Type B pancreatic cell (in vitro differentiated cells): ENCODE data around the gene KLK1. TPM values are rescaled to one million over a fixed set of nuclear protein-coding genes. Genes with fewer than 3 reads are reported as not detected.

Experiments
- DNase-seq: peaks from one replicate; pipeline ENCODE4 v3.0.0; 2021; ENCODE audit warnings: mixed read lengths; ENCODE audit not compliant: unreplicated experiment; ENCODE audit errors: extremely low spot score
- H3K27ac Mint-ChIP-seq: 2 replicates; pipeline ENCODE4 v1.8.0; 2021; ENCODE audit warnings: mild to moderate bottlenecking, mixed read lengths
- H3K27me3 Mint-ChIP-seq: 2 replicates; pipeline ENCODE4 v1.8.0; 2021; ENCODE audit warnings: mixed read lengths
- H3K36me3 Mint-ChIP-seq: 2 replicates; pipeline ENCODE4 v1.8.0; 2021; ENCODE audit warnings: mixed read lengths
- H3K4me1 Mint-ChIP-seq: one replicate; pipeline ENCODE4 v1.8.0; 2021; ENCODE audit warnings: mixed read lengths; ENCODE audit not compliant: unreplicated experiment
- H3K4me3 Mint-ChIP-seq: 2 replicates; pipeline ENCODE4 v1.8.0; 2021; ENCODE audit warnings: mild to moderate bottlenecking, mixed read lengths
- H3K9me3 Mint-ChIP-seq: 2 replicates; pipeline ENCODE4 v1.8.0; 2021; ENCODE audit warnings: mixed read lengths
- CTCF ChIP-seq: fragments of 200-600 bp; sonication (generic); conservative IDR thresholded peaks from 2 replicates; pipeline ENCODE4 v1.5.0; 2021; ENCODE audit warnings: antibody characterized with exemption, mild to moderate bottlenecking
- total RNA-seq: library from RNA; stranded (reverse); gene quantifications from 2 replicates; pipeline ENCODE4 v1.2.1, GENCODE V29; 2021; ENCODE audit warnings: low replicate concordance

The KLK1 gene
- total RNA-seq, 1 donor from 2014 or later = 1.5 TPM

GRCh38 chr19:50831026-50831396 is 7.4 kb upstream of the KLK1 start:
- H3K4me1 Mint-ChIP-seq = no peaks in the 10 kb centered on the region
- H3K27me3 Mint-ChIP-seq = peaks cover 34% of the 10 kb centered on the region
- no peak overlapping the region for H3K27ac Mint-ChIP-seq
- H3K36me3 Mint-ChIP-seq = no peaks in the 10 kb centered on the region
- DNase-seq = no peak
- no peak for TF ChIP-seq CTCF
- H3K4me3 Mint-ChIP-seq = peak overlapping the region; percentile 52
- H3K9me3 Mint-ChIP-seq = no peaks in the 10 kb centered on the region

- no peak for TF ChIP-seq CTCF
- peaks cover 35% of the 10 kb centered on the region for H3K27me3 Mint-ChIP-seq
- H3K9me3 Mint-ChIP-seq = no peaks in the 10 kb centered on the region
- H3K27ac Mint-ChIP-seq = no peak overlapping the region
- H3K36me3 Mint-ChIP-seq = no peaks in the 10 kb centered on the region
- no peak overlapping the region for H3K4me3 Mint-ChIP-seq
- no peak for DNase-seq
- H3K4me1 Mint-ChIP-seq = no peaks in the 10 kb centered on the region
Measured at GRCh38 chr19:50830266-50831025, 6.9 kb upstream of the KLK1 start.

- H3K4me1 Mint-ChIP-seq = no peaks in the 10 kb centered on the region
- no peaks in the 10 kb centered on the region for H3K9me3 Mint-ChIP-seq
- H3K4me3 Mint-ChIP-seq = no peak overlapping the region
- peaks cover 28% of the 10 kb centered on the region for H3K27me3 Mint-ChIP-seq
- TF ChIP-seq CTCF = no peak
- H3K27ac Mint-ChIP-seq = no peak overlapping the region
- no peaks in the 10 kb centered on the region for H3K36me3 Mint-ChIP-seq
- DNase-seq = no peak
Measured at GRCh38 chr19:50829801-50830200, 6.2 kb upstream of the KLK1 start.

GRCh38 chr19:50827476-50827875 is 3.9 kb upstream of the KLK1 start:
- H3K27ac Mint-ChIP-seq = no peak overlapping the region
- no peak for TF ChIP-seq CTCF
- H3K27me3 Mint-ChIP-seq = peaks cover 35% of the 10 kb centered on the region
- H3K4me1 Mint-ChIP-seq = no peaks in the 10 kb centered on the region
- no peaks in the 10 kb centered on the region for H3K36me3 Mint-ChIP-seq
- no peaks in the 10 kb centered on the region for H3K9me3 Mint-ChIP-seq
- DNase-seq = no peak
- H3K4me3 Mint-ChIP-seq = no peak overlapping the region

GRCh38 chr19:50826492-50827240 is 3.1 kb upstream of the KLK1 start:
- Mint-ChIP-seq H3K36me3 (no peaks in the 10 kb centered on the region), H3K9me3 (no peaks in the 10 kb centered on the region), H3K4me3 (no peak overlapping the region), H3K27ac (no peak overlapping the region), H3K27me3 (peaks cover 43% of the 10 kb centered on the region), H3K4me1 (no peaks in the 10 kb centered on the region)
- TF ChIP-seq CTCF = no peak
- no peak for DNase-seq
